ENCODE results near the gene PLCZ1. TPM values are rescaled to one million over a fixed set of nuclear protein-coding genes. Genes with fewer than 3 reads are reported as not detected.

Gene PLCZ1
- total RNA-seq, 4 donors from 2014 or later: not detected

DNA sequence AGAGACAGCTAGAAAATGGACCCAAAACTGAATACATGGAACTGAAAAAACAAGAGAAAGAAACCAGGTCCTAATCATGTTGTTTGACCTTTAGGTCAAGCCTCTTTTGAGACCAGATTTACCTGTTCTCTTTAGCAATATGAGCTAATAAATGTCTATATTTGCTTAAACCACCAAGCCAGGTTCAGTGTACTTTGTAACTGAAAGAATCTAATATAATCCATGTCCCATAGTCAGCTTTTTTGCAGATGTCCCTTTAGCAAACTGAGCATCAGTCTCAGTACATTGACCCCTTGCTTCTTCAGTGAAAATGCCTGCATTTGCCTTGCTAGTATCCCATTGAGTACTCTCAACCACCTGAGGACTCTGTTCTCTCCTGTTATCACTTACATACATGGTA lies 61.7 kb downstream of the PLCZ1 start:
- no peaks in the 10 kb centered on the region for H3K27me3 ChIP-seq
- no peaks in the 10 kb centered on the region for H3K36me3 ChIP-seq
- no peaks in the 10 kb centered on the region for H3K9me3 ChIP-seq
- H3K4me1 ChIP-seq: no peaks in the 10 kb centered on the region
- intact Hi-C loops (cut with DNase I): no loop called here
- DNase-seq: no peak
- H3K27ac ChIP-seq: no peak overlapping the region
- H3K4me3 ChIP-seq (replicated peaks in 1 of 3): no peak overlapping the region
- TF ChIP-seq POLR2A (IDR thresholded peaks at IDR 0.05): no peak
- TF ChIP-seq, protein P1, sequence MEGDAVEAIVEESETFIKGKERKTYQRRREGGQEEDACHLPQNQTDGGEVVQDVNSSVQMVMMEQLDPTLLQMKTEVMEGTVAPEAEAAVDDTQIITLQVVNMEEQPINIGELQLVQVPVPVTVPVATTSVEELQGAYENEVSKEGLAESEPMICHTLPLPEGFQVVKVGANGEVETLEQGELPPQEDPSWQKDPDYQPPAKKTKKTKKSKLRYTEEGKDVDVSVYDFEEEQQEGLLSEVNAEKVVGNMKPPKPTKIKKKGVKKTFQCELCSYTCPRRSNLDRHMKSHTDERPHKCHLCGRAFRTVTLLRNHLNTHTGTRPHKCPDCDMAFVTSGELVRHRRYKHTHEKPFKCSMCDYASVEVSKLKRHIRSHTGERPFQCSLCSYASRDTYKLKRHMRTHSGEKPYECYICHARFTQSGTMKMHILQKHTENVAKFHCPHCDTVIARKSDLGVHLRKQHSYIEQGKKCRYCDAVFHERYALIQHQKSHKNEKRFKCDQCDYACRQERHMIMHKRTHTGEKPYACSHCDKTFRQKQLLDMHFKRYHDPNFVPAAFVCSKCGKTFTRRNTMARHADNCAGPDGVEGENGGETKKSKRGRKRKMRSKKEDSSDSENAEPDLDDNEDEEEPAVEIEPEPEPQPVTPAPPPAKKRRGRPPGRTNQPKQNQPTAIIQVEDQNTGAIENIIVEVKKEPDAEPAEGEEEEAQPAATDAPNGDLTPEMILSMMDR (IDR thresholded peaks at IDR 0.05): no peak

DNA sequence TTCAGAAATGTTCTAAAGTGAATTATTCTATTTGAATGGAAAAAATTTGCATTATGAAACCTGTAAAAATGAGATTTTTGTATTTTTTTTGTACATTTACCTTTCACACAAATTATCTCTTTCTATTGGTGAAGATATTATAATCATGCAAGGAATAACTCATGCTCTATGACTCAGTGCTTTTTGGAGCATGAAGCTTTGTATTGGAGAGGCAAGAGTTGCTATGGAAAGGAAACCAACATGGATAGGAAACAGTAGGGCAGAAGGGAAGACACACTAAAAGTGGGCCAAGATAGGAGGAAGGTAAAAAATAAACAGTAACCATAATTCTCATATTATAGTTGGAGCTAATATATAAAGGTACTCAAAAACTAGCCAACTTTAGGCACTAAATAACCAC lies 79.0 kb downstream of the PLCZ1 start:
- no peak for DNase-seq
- TF ChIP-seq, protein P1 (IDR thresholded peaks at IDR 0.05): no peak
- no peak for TF ChIP-seq POLR2A (IDR thresholded peaks at IDR 0.05)
- H3K27me3 ChIP-seq: no peaks in the 10 kb centered on the region
- no peak overlapping the region for H3K27ac ChIP-seq
- intact Hi-C loops (cut with DNase I): no loop called here
- H3K36me3 ChIP-seq: no peaks in the 10 kb centered on the region
- H3K9me3 ChIP-seq: no peaks in the 10 kb centered on the region
- no peak overlapping the region for H3K4me3 ChIP-seq (replicated peaks in 1 of 3)
- H3K4me1 ChIP-seq: no peaks in the 10 kb centered on the region

DNA sequence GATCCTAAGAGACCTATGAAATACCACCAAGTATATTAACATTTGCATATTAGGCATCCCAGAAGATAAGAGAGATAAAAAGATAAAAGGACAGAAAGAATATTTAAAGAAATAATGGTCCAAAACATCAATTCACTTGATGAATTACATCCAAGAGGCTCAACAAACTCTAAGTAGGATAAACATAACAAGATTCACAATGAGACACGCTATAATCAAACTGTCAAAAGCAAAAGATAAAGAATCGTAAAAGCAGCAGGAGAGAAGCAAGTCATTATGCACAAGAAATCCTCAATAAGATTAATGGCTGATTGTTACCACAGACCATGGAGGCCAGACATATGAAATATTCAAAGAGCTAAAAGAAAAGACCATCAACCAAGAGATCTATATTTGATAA lies 79.6 kb downstream of the PLCZ1 start:
- TF ChIP-seq, protein P1 (IDR thresholded peaks at IDR 0.05): no peak
- no peak for TF ChIP-seq POLR2A (IDR thresholded peaks at IDR 0.05)
- H3K9me3 ChIP-seq: no peaks in the 10 kb centered on the region
- no peaks in the 10 kb centered on the region for H3K4me1 ChIP-seq
- DNase-seq: no peak
- H3K36me3 ChIP-seq: no peaks in the 10 kb centered on the region
- H3K4me3 ChIP-seq (replicated peaks in 1 of 3): no peak overlapping the region
- intact Hi-C loops (cut with DNase I): no loop called here
- 81 to 84% methylated on average over 2 of the region's 2 CpGs for WGBS, 2 donors
- H3K27me3 ChIP-seq: no peaks in the 10 kb centered on the region
- no peak overlapping the region for H3K27ac ChIP-seq

DNA sequence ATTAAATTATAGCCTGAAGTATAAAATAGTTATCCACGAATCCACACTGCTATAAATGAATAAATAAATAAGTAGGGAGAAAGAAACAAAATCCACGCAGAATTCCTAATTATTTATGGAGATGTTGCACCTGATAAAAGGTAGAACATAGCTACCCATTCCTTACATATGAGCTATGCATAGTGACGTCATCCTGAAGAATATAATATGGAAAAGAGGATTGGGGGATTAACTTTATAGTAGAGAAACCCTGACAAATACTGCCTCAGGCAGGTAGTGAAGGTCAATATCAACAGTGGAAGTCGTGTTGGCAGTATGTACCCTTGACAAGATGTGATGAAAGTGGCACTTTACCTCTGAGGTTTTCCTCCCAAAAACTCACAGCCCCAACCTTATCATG lies 82.5 kb downstream of the PLCZ1 start:
- Histone ChIP-seq H3K9me3 (no peaks in the 10 kb centered on the region), H3K4me3 (replicated peaks in 1 of 3) (no peak overlapping the region), H3K4me1 (no peaks in the 10 kb centered on the region), H3K27ac (no peak overlapping the region), H3K27me3 (no peaks in the 10 kb centered on the region), H3K36me3 (no peaks in the 10 kb centered on the region)
- WGBS, 2 donors: 81 to 87% methylated on average over 4 of the region's 4 CpGs
- intact Hi-C loops (cut with DNase I): no loop called here
- TF ChIP-seq POLR2A (IDR thresholded peaks at IDR 0.05): no peak
- TF ChIP-seq, protein P1 (IDR thresholded peaks at IDR 0.05): no peak
- DNase-seq: no peak

DNA sequence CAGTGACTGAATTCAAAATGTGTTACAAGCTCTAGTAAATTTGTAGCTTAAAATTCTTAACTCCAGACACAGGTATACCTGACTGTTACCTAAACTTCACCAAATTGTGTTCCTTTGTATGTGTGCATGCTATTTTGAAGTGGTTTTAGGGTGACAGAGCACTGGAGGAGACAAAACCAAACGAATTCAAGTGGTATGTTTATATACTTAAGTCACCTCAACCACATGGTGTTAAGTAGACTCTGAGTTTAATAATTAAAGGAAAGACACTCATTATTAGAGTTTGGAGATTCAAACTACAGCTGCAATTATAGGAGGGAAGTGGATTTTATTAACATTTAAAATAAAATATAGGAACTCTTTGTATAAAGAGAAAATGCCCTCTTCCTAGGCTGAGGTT lies 84.3 kb downstream of the PLCZ1 start:
- DNase-seq: no peak
- intact Hi-C loops (cut with DNase I): no loop called here
- TF ChIP-seq POLR2A (IDR thresholded peaks at IDR 0.05): no peak
- TF ChIP-seq, protein P1 (IDR thresholded peaks at IDR 0.05): no peak
- WGBS, 2 donors: 16 to 28% methylated on average over 1 of the region's 1 CpG
- Histone ChIP-seq H3K4me3 (replicated peaks in 1 of 3) (no peak overlapping the region), H3K4me1 (no peaks in the 10 kb centered on the region), H3K36me3 (no peaks in the 10 kb centered on the region), H3K9me3 (no peaks in the 10 kb centered on the region), H3K27me3 (no peaks in the 10 kb centered on the region), H3K27ac (no peak overlapping the region)

All from thyroid gland (tissue), 4 donors.